DMS 273 (cell line): ENCODE measurements around the gene HMGCLL1.

ENCODE experiments used
- DNase-seq: peaks from one replicate; lab custom pipeline; 2025; ENCODE audit not compliant: unreplicated experiment; lab: John Stamatoyannopoulos, UW

The HMGCLL1 gene

DNA sequence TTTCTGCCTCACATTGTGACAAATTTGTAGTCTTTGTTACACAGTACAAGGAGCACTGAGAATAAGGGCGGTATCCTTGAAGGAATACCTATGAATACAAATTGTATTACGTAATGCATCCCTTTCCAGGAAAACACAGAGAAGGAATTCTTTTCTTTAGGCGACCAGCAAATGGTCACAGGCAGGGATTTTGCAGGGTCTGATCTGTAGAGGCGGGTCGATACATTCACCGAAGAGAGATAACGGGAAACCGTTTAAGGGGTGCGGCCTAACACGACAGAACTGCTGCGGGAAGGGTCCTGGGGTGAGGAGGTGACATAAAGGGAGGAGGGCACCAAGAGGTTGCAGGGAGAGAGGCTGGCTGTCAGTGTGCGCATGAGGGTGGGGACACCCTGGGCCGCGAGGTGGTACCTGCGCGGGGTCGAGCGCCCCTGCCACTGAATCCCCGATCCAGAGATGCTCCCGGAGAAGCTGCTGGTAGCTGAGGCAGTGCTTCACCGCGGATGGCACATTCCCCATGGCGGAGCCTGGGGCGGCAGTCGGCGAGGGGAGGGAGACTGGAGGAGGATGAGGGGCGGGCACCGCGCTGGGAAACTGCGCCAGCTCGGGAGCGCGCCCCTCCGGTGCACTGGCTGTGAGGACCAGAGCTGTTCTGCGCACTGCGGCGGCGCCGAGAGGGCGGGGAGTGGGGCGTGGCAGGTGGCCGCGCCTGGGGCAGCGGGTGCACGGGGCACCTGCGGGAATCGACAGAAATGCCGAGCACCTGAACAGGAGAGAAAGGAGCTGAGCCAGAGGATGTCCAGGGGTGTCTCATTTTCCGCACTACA lies at the start of gene HMGCLL1:
TSS of gene HMGCLL1 (minus strand) at position 656 of the 827 bp plus-strand sequence. CDS start at position 519, 137 bp downstream.
- DNase-seq: peak; percentile 73

GRCh38 chr6:55621993-55622392 lies 43.0 kb upstream of the HMGCLL1 start:
- no peak for DNase-seq

- no peak for DNase-seq
Measured at GRCh38 chr6:55621244-55621643, 42.3 kb upstream of the HMGCLL1 start.

GRCh38 chr6:55617272-55617671 lies 38.3 kb upstream of the HMGCLL1 start:
- DNase-seq: peak; percentile 57

DNA sequence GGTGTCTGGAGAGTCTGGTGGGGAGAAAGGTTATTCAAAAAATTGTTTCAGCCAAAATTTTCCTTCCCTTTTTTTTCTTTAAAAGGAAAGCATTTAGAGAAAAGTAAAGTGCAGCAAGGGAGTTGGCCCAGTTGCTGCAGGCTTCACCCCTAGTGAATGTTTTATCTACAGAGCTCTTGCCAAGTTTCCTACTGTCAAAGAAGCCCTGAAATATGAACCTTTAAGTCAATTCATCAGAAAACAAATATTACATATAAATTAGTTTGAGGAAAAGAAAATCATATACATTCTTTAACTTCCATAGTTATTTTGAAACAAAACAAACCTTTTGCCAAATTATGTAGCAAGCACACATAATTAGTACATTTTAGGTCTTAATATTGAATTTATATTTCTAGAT lies 25.0 kb upstream of the HMGCLL1 start:
- DNase-seq: no peak

GRCh38 chr6:55601120-55601519 lies 22.1 kb upstream of the HMGCLL1 start:
- DNase-seq: no peak

- DNase-seq: no peak
Measured at GRCh38 chr6:55594442-55594841, 15.4 kb upstream of the HMGCLL1 start.

- no peak for DNase-seq
Measured at GRCh38 chr6:55584654-55585354, 5.8 kb upstream of the HMGCLL1 start.

- no peak for DNase-seq
Measured at GRCh38 chr6:55576811-55577210, 2.2 kb downstream of the HMGCLL1 start.

GRCh38 chr6:55574556-55574955 lies 4.4 kb downstream of the HMGCLL1 start:
- DNase-seq: no peak

- DNase-seq: no peak
Measured at GRCh38 chr6:55569638-55570037, 9.4 kb downstream of the HMGCLL1 start.

- no peak for DNase-seq
Measured at GRCh38 chr6:55568808-55569439, 10.1 kb downstream of the HMGCLL1 start.

DNA sequence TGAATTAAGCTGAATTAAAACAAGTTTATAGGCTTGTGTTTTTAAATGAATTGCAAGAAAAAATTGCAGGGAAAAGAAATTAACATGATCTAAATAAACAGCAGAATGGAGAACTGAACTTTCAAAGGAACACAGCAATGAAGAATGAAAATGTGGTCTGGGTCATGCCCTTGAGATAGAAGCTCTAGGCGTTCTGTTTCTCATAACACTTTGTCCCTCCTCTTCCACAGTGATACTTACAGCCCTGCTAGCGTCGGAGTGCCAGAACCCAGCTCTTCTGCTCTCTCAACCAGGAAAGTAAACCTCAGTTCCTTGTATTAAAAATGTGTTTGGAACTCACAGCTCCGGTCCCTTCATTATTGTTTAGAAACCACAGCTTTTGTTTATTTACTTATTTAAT lies 11.4 kb downstream of the HMGCLL1 start:
- DNase-seq: no peak

DNA sequence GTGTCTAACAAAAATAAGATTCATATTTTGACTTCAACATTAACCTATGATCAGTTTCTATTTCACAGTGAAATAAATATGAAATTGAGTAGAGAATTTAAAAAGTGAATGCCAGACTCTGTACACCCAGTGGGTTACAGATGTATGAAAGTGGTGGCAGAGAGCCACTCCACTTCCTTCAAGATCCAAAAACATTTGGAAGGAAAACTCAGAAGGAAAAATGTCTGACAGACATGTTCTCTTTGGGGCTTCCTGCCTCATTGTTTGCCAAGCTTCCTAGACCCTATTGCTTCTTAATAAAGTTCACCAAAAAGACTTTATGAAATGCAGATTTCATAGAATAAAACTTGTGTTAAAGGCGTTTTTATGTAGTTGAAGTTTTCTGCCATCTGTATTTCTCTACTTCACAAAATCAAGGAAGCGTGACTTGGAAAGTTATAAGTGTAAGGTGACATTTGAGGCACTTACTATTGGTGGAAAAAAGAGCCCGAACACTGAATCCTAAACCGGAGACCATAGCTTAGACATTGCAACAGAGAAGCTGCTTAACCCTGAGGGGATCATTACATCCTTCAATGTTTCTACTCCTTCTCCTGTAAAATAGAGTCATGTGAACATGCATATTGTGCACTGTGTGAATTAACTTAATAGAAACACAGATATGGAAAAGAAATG lies 12.8 kb downstream of the HMGCLL1 start:
- no peak for DNase-seq

DNA sequence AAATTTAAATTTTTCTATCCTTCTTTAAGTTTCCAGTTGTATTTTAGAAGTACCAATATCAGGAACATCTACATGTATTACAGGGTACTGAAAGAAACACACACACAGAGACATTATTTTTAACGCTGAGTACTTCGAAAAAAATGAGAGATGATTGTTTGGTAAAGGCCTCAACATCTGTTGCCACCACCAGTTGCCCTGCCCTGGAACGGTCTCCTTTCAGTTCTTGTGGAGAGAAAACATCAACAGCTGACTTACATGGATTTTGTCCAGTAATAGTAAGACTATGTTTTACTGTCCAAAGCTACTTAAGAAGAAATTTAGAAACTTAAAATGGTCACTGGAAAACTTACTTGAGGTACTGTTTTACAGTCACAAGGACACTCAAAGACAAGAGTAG lies 16.7 kb downstream of the HMGCLL1 start:
- DNase-seq: peak; percentile 2

DNA sequence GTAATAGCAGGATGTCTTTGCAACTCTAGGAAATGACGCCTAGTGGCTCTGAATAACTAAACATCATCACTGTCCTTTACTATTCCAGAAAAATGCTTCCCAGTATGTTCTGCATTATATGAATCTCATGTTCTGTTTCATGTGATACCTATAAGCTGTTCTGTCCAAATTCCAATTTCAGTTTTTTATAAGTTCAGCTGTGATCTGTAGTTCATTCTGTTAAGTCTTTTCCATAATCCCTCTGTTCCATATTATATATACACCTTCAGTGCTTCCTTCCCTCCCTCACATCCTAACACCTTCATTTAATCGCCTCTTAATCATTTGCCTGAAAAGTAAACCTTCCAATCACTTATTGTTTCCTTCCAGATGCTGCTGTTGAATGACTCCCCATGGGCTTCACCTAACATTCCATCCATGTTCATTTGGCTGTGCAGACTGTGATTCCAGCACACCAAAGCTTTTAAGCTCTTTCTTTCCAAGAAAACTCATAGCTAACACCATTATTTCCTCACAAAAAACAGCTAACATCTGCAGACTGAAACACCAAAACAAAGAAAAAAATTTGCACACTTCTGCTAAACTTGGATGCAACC lies 18.6 kb downstream of the HMGCLL1 start:
- no peak for DNase-seq

DNA sequence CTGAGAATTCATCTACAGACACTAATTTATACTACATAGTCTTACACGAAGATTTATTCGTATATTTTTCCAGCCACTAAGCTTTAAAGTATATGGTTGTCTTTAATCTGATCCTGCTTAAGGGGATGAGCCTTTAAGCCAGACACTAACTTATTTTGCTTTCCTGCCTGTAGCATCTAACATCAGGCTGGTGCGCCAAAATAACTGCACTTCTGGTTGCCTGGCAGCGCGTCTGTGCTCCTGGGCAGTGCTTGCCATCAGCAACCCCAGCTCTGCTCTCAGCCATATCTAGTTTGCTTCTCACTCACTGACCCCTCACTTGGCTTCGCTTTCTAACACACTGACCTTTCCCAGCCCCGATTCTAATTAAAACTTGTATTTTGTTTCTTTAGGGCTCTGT lies 21.8 kb downstream of the HMGCLL1 start:
- DNase-seq: no peak

DNA sequence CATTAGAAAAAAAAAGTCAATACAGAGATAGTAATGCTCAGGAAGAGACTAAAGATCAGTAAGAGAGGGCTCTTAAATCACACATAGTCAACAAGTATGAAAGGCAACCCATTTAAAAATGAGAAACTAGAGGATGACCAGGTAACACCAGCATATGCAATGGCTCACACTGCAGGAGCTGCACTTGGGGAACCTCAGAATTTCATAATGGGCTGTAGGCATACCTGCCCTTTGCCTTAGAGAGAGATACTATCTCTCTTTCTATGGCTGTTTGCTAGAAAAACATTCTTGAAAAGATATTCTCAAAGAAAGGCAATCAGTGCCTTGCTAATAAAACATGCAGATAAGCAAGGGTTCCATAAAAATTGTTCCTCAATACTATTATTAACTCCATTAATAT lies 33.2 kb downstream of the HMGCLL1 start:
- DNase-seq: no peak

- DNase-seq: peak; percentile 13
Measured at GRCh38 chr6:55543633-55544309, 35.2 kb downstream of the HMGCLL1 start.

DNA sequence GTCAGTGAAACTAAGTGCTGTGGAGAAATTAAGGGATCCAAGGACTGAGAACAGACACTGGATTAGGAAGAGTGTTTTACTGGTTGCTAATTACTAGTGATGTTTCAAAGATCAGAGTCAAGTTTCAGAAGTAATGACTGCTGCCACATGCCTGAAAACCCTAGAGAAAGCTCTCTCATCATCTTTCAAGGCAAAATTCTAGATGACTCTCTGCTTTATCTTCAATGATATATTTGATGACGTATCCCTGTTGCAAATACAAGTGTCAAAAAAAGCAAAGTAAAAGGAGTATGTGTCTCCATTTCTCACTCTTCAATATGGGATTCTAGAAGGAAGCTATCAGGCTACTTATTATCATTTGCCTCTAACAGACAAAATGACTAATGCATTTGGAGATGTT lies 38.0 kb downstream of the HMGCLL1 start:
- DNase-seq: no peak
